HG03469 (cell line): ENCODE data around the gene MED12L.

Source experiments
- ATAC-seq: cut with Tn5 transposase; IDR thresholded peaks from one replicate; pipeline ENCODE4 v1.9.1; 2021; ENCODE audit warnings: mild to moderate bottlenecking, moderate library complexity, moderate number of reproducible peaks; ENCODE audit not compliant: unreplicated experiment

Gene MED12L

GRCh38 chr3:151174351-151174750 lies 88.9 kb downstream of the MED12L start:
- ATAC-seq, result no peak

GRCh38 chr3:151175952-151176351 lies 90.5 kb downstream of the MED12L start:
- ATAC-seq, result no peak

GRCh38 chr3:151178208-151178845 lies 92.9 kb downstream of the MED12L start:
- ATAC-seq, result no peak

GRCh38 chr3:151182349-151183079 lies 97.0 kb downstream of the MED12L start:
- no peak for ATAC-seq

- no peak for ATAC-seq
These were observed 97.8 kb downstream of the MED12L start for GRCh38 chr3:151183265-151183671.

- no peak for ATAC-seq
These were observed 105.6 kb downstream of the MED12L start for GRCh38 chr3:151191095-151191494.

GRCh38 chr3:151192545-151192944 lies 107.1 kb downstream of the MED12L start:
- ATAC-seq, result no peak

- ATAC-seq, result no peak
These were observed 110.4 kb downstream of the MED12L start for GRCh38 chr3:151195826-151196225.

GRCh38 chr3:151196434-151196833 lies 111.0 kb downstream of the MED12L start:
- no peak for ATAC-seq

- ATAC-seq, result no peak
These were observed 111.8 kb downstream of the MED12L start for GRCh38 chr3:151197228-151197627.

- ATAC-seq, result no peak
These were observed 112.7 kb downstream of the MED12L start for GRCh38 chr3:151197981-151198767.

- ATAC-seq, result no peak
These were observed 113.4 kb downstream of the MED12L start for GRCh38 chr3:151198849-151199248.

- no peak for ATAC-seq
These were observed 114.3 kb downstream of the MED12L start for GRCh38 chr3:151199554-151200438.

- no peak for ATAC-seq
These were observed 115.1 kb downstream of the MED12L start for GRCh38 chr3:151200586-151200985.

- ATAC-seq, result no peak
These were observed 115.7 kb downstream of the MED12L start for GRCh38 chr3:151201051-151201730.

GRCh38 chr3:151203051-151203420 lies 117.6 kb downstream of the MED12L start, which contains the start of gene GPR171:
TSS of gene GPR171 (minus strand) at chr3:151203216. CDS start at chr3:151199386, 3,830 bp downstream.
- peak; percentile 89 for ATAC-seq

GRCh38 chr3:151204530-151205402 lies 119.3 kb downstream of the MED12L start:
- no peak for ATAC-seq

- ATAC-seq, result no peak
These were observed 120.0 kb downstream of the MED12L start for GRCh38 chr3:151205482-151205881.

- ATAC-seq, result no peak
These were observed 120.7 kb downstream of the MED12L start for GRCh38 chr3:151206201-151206600.
